Measurements from ENCODE around the gene PRAMEF5.
"Not testable (repeated sequence)": the region's sequence is repeated elsewhere in the genome, so short reads cannot be mapped to it uniquely, and the experiment has no call there.

Gene PRAMEF5

GRCh38 chr1:13253898-13254297 lies at the start of gene PRAMEF5:
PRAMEF5 (plus strand) TSS chr1:13254198; CDS start chr1:13259269, 5,071 bp downstream.
- not testable (repeated sequence) for FAIRE-seq

- FAIRE-seq, result not testable (repeated sequence)
Measured at GRCh38 chr1:13208712-13209111, 45.3 kb upstream of the PRAMEF5 start.

- not testable (repeated sequence) for FAIRE-seq
Measured at GRCh38 chr1:13216619-13217018, 37.4 kb upstream of the PRAMEF5 start.

- not testable (repeated sequence) for FAIRE-seq
Measured at GRCh38 chr1:13219203-13219602, 34.8 kb upstream of the PRAMEF5 start.

GRCh38 chr1:13222788-13223187 lies 31.2 kb upstream of the PRAMEF5 start:
- not testable (repeated sequence) for FAIRE-seq

GRCh38 chr1:13224480-13225060 lies 29.4 kb upstream of the PRAMEF5 start:
- no peak for FAIRE-seq

GRCh38 chr1:13225675-13226204 lies 28.3 kb upstream of the PRAMEF5 start, which contains the start of gene PRAMEF18:
PRAMEF18 (minus strand) TSS chr1:13226154; CDS start chr1:13226106, 48 bp downstream.
- not testable (repeated sequence) for FAIRE-seq

- not testable (repeated sequence) for FAIRE-seq
Measured at GRCh38 chr1:13227271-13228055, 26.5 kb upstream of the PRAMEF5 start.

- no peak for FAIRE-seq
Measured at GRCh38 chr1:13228343-13228781, 25.6 kb upstream of the PRAMEF5 start.

- FAIRE-seq, result not testable (repeated sequence)
Measured at GRCh38 chr1:13230096-13230495, 23.9 kb upstream of the PRAMEF5 start.

GRCh38 chr1:13230601-13231000 lies 23.4 kb upstream of the PRAMEF5 start:
- FAIRE-seq, result not testable (repeated sequence)

- FAIRE-seq, result not testable (repeated sequence)
Measured at GRCh38 chr1:13231061-13231750, 22.8 kb upstream of the PRAMEF5 start.

- FAIRE-seq, result not testable (repeated sequence)
Measured at GRCh38 chr1:13232056-13232455, 21.9 kb upstream of the PRAMEF5 start.

- not testable (repeated sequence) for FAIRE-seq
Measured at GRCh38 chr1:13234057-13234456, 19.9 kb upstream of the PRAMEF5 start.

GRCh38 chr1:13237572-13237971 lies 16.4 kb upstream of the PRAMEF5 start:
- not testable (repeated sequence) for FAIRE-seq

- FAIRE-seq, result not testable (repeated sequence)
Measured at GRCh38 chr1:13239633-13240032, 14.4 kb upstream of the PRAMEF5 start.

GRCh38 chr1:13243536-13244263 lies 10.3 kb upstream of the PRAMEF5 start:
- not testable (repeated sequence) for FAIRE-seq

- FAIRE-seq, result not testable (repeated sequence)
Measured at GRCh38 chr1:13245841-13246553, 8.0 kb upstream of the PRAMEF5 start.

GRCh38 chr1:13246554-13246871 lies 7.5 kb upstream of the PRAMEF5 start:
- FAIRE-seq, result not testable (repeated sequence)

- not testable (repeated sequence) for FAIRE-seq
Measured at GRCh38 chr1:13247122-13247521, 6.9 kb upstream of the PRAMEF5 start.

GRCh38 chr1:13265124-13265523 lies 11.1 kb downstream of the PRAMEF5 start:
- not testable (repeated sequence) for FAIRE-seq

GRCh38 chr1:13277016-13277415 lies 23.0 kb downstream of the PRAMEF5 start:
- FAIRE-seq, result not testable (repeated sequence)
